GM21381 (cell line): ENCODE measurements around the gene NKX6-2.

Source experiments
- ATAC-seq: cut with Tn5 transposase; IDR thresholded peaks from one replicate; pipeline ENCODE4 v1.9.1; 2021; ENCODE audit warnings: mild to moderate bottlenecking, moderate library complexity; ENCODE audit not compliant: unreplicated experiment

NKX6-2 gene

DNA sequence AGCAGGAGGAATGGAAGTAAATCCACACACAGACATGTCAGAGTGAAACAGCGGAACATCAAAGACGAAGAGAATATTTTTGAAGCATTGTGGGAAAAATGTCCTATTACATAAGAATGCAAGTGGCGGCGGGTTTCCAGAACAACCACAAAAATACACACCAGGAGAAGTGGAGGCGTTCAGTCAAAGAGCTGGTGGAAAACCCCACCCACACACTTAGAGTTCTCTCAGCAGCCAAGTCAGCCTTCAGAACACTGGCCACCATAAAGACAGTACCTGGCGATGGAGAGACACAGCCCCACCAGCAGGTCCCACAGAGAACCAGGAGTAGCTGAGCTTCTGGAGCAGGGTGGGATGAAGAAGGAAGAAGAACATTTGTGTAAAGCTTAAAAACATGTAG is 23.7 kb downstream of the NKX6-2 start:
- no peak for ATAC-seq

DNA sequence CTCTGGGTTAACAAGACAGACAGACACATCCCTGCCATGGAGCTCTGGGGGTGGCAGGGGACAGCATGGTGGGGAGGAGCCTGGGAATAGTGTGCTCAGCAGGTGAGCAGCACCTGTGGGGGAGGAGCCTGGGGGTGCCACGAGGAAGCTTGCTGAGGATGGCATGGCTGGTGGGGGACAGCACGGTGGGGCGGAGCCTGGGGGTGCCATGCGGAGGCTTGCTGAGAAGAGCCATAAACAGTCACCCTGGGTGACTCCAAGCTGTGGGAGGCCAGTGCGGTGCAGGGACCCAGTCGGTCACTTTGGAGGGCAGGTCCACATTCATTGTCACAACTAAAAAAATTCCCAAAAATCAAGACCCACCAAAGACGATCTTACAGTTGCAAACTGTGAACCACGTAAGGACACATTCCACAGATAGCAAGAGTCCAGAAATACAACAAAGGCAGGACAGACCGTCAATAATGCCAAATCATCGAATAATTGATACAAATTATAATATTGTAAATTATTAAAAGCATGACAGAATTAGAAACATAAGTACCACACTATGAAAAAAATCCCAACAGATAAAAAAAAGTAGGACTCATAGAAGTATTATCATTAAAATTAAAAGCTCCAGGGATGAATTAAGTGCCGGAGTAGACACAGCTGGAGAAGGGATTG is 24.4 kb downstream of the NKX6-2 start:
- ATAC-seq = no peak

DNA sequence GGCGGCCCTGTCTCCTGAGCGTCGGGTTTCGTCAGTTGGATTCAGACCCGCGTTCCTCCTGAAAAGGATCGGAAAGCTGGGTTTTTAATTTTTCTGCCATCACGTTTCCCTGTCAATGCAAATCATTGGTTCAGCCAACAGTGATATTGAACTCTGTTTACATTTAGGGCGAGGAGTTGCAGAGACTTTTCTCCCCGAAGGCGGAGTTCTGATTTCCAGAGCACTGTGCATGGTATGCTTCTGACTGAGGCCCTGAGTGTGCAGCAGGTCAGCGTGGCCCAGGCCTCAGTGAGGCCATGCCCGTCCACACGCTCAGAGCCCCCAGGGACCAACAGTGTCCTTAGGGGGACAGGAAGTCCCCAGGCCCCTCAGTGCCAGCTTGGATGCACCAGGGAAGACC is 27.1 kb downstream of the NKX6-2 start:
- ATAC-seq = no peak

DNA sequence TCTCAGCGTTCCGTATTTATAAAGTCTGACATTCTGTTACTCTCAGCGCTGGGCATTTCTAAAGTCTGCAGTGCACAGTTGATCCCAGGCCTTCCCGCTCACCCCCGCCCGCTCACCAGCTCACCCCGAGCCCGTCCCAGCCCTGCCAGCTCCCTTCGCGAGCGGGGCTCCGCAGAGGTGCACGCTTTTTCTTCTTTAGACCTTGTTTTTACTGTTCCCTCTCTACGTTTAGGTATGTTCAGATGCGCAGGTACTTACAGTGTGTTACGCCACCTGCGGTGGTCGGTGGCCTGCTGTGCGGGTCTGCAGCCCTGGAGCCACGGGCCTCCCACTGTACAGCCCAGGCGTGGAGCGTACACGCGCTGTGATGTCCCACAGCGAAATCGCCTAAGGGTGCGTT is 28.8 kb downstream of the NKX6-2 start:
- no peak for ATAC-seq

DNA sequence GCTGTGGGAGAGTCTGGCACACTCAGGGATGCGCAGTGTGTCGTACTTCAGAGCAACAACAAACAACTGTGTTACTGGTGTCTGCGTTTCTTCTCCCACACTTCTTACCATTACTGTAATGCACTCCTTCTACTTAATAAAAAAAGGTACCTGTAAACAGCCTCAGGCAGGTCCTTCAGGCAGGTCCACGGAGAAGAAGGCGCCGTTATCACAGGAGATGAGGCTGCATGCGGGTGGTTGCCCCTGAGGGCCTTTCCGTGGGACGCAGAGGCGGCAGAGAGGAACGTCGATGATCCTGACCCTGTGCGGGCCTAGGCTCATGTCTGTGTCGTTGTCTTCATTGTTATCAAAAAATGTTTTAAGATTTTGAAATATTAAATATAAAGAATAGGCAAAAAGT is 29.4 kb downstream of the NKX6-2 start:
- no peak for ATAC-seq

DNA sequence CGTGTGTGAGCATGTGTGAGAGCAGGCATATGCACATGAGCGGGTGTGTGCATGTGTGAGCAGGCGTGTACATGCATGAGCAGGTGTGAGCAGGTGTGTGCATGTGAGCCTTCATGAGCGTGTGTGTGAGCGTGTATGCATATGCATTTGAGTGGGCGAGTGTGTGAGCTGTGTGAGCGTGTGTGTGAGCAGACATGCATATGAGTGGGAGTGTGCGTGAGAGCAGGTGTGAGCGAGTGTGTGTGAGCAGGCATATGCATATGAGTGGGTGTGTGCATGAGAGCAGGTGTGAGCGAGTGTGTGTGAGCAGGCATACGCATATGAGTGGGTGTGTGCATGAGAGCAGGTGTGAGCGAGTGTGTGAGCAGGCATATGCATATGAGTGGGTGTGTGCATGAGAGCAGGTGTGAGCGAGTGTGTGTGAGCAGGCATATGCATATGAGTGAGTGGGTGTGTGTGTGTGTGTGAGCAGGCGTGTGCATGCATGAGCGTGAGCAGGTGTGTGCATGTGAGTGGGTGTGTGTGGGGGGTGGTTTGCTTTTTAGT is 30.7 kb downstream of the NKX6-2 start:
- ATAC-seq = no peak

DNA sequence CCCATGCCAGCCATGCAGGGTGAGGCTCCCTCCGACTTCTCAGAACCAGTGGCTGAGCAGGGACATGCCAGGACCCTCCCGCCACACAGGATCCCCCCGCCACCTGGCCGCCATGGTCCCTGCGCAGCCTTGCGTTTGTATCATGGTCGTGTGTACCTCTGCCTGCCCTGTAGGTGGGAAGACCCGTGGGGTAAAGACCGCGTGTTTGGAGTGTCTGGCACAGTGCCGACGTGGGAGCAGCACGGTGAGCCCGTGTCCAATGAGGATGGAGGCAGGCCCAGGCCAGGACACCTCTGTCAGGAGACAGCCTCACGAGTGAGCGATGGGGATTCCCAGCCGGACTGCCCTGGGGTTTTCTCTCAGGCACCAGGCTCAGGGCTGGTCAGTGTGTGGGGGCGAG is 31.9 kb downstream of the NKX6-2 start:
- no peak for ATAC-seq

DNA sequence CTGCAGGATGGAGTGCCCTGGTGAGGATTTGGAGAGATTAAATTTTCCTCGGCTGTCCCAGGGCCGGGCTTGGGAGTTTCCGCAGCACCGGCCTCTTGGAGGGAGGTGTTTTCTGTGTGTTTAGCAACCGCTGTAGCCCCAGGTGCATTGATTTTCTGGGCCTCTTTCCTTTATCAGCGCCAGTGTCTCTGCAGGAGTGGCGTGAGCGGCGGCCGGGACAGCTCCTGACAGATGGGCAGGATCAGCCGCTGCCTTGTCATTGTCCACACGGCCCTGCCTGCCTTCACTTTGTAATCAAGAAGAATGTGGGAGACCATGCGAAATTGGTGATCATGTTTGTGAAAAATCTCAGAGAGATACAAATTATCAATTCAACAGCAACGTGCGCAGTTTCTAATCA is 32.4 kb downstream of the NKX6-2 start:
- ATAC-seq = no peak

DNA sequence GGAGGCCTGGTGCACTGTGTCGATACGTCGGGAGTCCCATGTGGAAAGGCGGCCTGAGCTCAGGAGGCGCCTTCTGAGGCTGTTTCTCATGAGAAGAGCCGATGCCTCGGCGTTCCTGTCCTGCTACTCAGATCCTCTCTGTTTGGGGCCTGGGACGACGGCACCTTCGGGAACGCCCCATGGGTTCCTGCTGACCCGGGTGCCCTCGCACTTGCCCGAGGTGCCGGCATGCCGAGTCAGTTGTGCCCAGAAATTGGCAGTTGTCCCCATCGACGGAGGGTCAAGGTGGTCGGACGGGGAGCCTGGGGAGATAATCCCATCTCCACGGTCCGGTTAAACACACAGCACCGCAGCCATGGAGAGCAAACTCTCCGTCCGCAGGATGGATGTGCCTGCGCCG is 33.0 kb downstream of the NKX6-2 start:
- no peak for ATAC-seq

DNA sequence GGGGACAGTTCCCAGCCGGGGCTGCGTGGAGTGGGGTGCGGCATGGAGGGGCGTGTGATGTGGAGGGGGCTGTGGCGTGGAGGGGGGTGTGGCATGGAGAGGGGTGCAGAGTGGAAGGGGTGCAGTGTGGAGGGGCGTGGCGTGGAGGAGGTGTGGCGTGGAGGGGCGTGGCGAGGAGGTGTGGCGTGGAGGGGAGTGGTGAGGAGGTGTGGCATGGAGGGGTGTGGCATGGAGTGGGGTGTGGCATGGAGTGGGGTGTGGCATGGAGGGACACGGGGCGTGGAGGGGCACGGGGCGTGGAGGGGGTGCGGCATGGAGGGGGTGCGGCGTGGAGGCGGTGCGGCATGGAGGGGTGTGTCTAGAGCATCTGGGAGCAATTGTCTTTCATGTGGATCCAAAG is 33.6 kb downstream of the NKX6-2 start:
- ATAC-seq = no peak

DNA sequence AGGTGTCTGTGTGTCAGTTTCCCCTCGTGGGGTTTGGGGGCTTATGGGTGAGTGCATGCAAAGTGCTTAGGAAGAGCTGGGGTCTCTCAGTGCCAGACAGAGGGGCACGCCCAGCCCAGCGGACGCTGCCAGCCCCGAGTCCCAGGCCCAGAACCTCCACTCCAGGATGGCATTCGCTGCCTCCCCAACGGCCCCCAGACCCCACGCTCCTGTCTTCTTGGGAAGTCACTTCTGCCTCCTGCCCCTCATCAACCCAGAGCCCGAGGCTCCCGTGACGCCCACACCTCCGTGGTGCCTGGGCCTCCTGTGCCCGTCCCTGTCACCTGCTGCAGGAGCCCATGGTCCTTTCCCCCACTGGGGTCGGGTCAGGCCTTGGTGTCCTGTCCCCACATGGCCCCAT is 35.0 kb downstream of the NKX6-2 start:
- no peak for ATAC-seq

DNA sequence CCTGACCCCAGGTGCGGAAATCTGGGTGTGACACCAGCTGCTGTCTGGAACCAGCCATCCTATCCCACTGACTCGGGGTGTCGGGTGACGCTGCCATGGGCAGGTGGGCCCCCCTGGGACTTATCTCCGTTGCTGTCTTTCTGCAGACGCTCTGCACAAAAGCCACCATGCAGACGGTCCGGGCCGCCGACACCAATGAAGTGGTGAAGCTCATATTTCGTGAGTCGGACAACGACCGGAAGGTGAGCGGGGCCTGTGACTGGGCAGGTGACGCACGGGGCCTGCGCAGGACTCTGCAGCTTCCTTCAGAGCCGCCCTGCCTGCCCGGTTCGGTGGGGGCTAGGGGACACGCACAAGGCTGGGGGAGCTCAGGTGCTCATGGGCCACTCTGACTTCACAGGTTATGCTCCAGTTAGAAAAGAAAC is 36.6 kb downstream of the NKX6-2 start:
- no peak for ATAC-seq

DNA sequence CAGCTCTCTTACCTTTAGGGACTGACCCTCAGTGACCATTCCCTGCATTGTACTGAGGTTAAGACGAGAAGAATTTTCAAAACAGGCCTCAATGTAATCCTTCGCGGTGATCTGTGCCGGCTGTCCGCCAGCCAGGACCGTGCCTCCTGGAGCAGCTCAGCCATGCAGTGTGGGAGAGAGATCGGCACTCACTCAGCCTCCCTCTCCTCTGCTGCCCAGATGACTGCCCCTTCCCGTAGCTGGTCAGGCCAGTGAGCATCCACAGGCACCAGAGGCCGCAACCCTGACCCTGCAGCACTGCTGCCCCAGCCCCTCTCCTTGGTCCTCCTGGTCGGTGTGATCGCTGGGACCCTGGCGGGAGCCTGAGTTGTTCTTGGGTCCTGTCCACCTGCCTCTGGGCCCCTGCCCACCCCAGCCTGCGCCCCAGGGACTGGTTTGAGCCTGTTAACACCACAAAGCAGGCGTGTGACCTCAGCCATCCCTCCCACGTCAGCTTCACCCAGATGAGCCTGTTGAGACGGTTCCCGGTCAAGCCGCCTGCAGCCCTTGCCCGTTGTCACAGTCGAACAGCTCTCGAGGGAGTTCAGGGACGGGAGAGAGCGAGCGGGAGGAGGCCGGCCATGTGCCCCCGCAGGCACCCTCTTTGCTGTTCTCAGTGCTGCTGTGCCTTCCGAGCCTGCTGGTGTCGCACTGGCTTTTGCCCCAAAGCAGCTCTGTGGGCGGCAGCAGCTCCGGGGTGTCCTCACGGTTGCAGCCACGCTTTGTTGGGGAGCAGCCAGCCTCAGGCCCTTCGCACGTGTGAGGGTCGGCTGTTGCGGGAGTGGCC is 37.2 kb downstream of the NKX6-2 start:
- ATAC-seq = no peak

DNA sequence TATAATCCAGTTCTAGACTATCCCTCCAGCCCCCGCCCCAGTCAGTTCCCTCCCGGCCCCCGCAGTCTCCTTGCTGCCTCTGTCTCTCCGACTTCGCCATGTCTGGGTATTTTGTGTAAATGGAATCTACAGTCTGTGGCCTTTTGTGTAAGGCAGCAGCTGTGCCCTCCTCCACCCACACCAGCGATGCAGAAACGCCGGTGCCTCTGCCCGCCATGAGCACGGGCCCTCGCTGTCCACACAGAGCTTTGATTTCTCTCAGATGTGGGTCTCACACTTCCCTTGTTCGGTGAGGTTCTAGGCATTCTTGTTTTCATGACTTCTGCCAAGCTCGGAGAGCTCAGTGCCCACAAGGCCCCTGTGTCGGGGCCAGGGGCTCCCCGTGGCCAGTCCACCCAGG is 37.8 kb downstream of the NKX6-2 start:
- no peak for ATAC-seq

DNA sequence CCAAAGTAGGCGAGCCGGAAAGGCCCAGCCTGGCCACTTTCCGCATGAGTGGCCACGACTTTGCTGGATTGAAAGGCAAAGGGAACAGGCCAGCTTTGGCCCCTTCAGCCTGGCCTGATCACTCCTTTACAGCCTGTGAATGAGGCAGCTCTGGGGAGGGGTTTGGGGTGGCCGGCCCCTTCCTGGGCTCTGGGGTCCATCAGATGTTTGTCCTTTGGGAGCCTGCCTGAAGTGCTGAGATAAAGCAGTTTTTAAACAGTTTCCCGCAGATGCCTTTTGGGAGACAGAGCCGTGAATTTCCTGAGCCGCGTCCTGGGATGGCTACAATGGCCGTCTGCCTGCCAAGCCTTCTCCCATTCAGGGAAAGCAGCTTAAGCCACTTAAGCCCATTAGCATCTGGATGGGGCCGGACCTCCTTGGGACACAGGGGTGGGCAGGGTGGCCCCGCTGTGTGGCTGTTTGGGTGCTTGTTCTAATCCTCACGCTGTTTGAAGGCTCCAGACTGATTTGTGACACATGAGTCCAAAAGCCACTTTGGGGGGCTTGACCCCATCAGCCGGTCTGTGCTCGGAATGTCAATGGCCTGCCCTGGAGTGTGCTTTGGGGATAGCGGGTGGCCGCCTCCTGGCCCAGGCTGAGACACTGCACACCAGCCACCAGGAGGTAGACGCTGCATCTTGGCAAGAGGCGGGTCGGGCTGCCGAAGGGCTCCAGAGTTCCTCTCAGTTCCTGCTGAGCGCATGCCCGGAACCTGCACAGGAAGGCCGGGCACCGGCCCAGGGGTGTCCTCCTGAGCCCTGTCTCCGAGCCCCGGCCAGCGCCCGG is 38.9 kb downstream of the NKX6-2 start:
- ATAC-seq = no peak

DNA sequence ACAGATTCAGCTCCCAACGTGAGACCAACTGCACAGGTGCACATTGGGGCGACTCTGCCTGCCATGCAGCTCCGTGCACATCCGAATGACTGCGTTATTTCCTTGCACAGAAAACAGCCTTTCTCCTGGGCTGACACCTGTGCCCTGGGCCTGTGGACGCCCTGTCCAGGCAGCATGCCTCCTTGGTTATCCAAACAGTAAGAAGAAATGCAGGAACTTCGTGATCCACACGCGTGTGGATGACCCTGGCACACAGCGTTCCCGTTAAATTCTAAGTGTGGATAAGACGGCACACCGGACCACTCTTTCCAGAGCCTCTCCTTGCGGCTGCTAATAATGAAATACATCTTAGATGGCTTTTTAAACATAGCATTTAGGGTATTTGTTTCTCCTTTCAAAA is 39.6 kb downstream of the NKX6-2 start:
- ATAC-seq = no peak

DNA sequence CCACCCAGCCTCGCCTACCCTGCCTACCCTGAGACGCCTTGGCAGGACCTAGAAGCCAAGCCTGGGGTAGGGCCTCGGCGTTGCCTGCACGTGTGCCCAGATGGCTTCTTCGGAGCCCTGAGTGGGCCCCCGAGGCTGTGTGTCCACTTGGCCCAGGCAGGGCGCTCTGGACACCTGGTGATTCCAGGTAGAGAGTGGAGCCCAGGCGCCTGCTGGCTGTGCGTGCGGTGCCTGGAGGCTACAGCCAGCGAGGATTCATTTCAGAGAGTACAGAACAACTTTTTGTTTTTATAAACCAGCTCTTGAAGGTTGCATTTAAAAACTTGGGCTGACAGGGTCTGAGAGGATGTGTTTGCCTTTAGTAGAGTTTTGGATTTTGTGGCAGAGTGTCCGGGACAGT is 40.0 kb downstream of the NKX6-2 start:
- ATAC-seq = no peak

DNA sequence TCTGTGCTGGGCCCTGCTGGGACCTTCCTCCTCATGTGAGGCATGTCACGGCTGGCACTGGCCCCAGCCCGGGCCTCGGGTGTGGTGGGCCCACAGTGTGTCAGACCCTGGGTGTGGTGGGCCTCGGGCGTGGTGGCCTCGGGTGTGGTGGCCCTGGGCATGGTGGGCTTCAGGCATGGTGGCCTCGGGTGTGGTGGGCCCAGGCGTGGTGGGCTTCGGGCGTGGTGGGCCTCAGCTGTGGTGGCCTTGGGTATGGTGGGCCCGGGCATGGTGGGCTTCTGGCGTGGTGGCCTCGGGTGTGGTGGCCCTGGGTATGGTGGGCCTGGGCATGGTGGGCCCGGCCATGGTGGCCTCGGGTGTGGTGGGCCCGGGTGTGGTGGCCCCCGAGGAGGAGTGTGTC is 40.4 kb downstream of the NKX6-2 start:
- ATAC-seq = no peak

DNA sequence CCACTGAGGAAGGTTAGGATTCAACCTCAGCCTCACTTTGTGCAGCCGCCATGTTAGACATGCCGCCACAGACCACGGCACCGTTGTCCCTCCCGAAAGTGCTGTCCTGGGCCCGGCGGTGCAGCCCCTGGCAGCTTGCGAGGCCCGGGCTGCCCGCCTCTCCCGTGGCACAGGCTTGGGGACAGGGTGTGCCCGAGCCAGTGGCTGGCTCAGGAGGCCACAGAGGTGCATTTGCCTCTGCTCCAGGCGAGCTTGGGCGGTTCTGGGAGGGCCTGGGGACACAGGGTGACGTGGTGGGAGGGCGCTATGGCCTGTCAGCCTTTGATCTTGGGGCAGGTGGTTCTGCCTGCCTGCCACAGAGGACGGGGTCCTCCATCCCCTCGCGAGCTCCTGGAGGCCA is 41.1 kb downstream of the NKX6-2 start:
- ATAC-seq = no peak

DNA sequence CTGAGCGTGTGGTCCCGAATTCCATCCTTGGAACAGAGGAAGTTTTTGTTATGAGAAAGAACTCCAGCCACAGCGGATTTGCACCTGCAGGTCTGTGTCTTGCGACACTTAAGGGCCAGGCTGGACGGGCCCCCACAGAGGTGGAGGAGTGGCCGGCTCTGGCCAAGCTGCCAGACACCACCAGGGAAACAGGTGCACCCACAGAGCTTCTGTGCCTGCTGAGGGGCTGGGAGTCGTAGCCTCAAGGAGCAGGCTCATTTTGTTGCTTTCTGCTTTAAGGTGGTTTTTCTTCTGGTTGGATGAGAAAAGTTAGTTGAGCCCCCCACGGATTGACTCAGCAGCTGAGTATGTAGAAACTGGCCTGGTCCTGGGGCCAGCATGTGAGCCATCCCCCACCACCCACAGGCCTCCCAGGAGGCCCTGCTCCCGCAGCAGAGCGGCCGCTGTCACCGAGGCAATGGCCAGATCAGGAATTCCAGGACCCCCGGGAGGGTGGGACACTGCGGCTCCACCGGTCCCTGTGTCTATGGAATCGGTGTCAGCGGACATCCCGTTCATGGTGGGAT is 41.9 kb downstream of the NKX6-2 start:
- ATAC-seq = no peak
